NCI-H510A treated with DMSO at 0.1 percent for 48 hours (cell line): Measurements from ENCODE around the gene LRCH2.
"Not testable (repeated sequence)": the region's sequence is repeated elsewhere in the genome, so short reads cannot be mapped to it uniquely, and the experiment has no call there.

Source experiments
- DNase-seq: peaks from one replicate; lab custom pipeline; 2025; lab: John Stamatoyannopoulos, UW

The LRCH2 gene

GRCh38 chrX:115209547-115209946, 24.3 kb downstream of the LRCH2 start:
- not testable (repeated sequence) for DNase-seq

GRCh38 chrX:115204040-115204439, 29.9 kb downstream of the LRCH2 start:
- no peak for DNase-seq

- DNase-seq: no peak
Measured at GRCh38 chrX:115192244-115192700, 41.6 kb downstream of the LRCH2 start.

GRCh38 chrX:115191490-115192243, 42.2 kb downstream of the LRCH2 start:
- no peak for DNase-seq

GRCh38 chrX:115190636-115191489, 43.0 kb downstream of the LRCH2 start:
- DNase-seq: no peak

GRCh38 chrX:115189646-115190635, 44.0 kb downstream of the LRCH2 start:
- no peak for DNase-seq

GRCh38 chrX:115189110-115189509, 44.8 kb downstream of the LRCH2 start, which contains the start of gene RBMXL3:
TSS of gene RBMXL3 (plus strand) at chrX:115189410. CDS start at chrX:115189442, 32 bp downstream.
- no peak for DNase-seq

- DNase-seq: no peak
Measured at GRCh38 chrX:115183980-115184379, 49.9 kb downstream of the LRCH2 start.

- DNase-seq: no peak
Measured at GRCh38 chrX:115178473-115178872, 55.4 kb downstream of the LRCH2 start.

GRCh38 chrX:115177932-115178331, 56.0 kb downstream of the LRCH2 start:
- DNase-seq: no peak

GRCh38 chrX:115174548-115174947, 59.3 kb downstream of the LRCH2 start:
- DNase-seq: no peak

- DNase-seq: no peak
Measured at GRCh38 chrX:115173181-115173580, 60.7 kb downstream of the LRCH2 start.

GRCh38 chrX:115147220-115147619, 86.7 kb downstream of the LRCH2 start:
- DNase-seq: peak; percentile 13

- DNase-seq: no peak
Measured at GRCh38 chrX:115142057-115142456, 91.8 kb downstream of the LRCH2 start.

GRCh38 chrX:115138040-115138439, 95.9 kb downstream of the LRCH2 start:
- no peak for DNase-seq

- DNase-seq: no peak
Measured at GRCh38 chrX:115134382-115134781, 99.5 kb downstream of the LRCH2 start.

- DNase-seq: no peak
Measured at GRCh38 chrX:115112411-115112810, 121.5 kb downstream of the LRCH2 start.

- no peak for DNase-seq
Measured at GRCh38 chrX:115098897-115099296, 135.0 kb downstream of the LRCH2 start.

GRCh38 chrX:115093191-115093590, 140.7 kb downstream of the LRCH2 start:
- no peak for DNase-seq

GRCh38 chrX:115089419-115089818, 144.5 kb downstream of the LRCH2 start:
- DNase-seq: no peak

GRCh38 chrX:115068896-115069295, 165.0 kb downstream of the LRCH2 start:
- no peak for DNase-seq

- no peak for DNase-seq
Measured at GRCh38 chrX:115067812-115068211, 166.1 kb downstream of the LRCH2 start.
